ENCODE data around the gene S100A11.
A peak's percentile ranks its signal among the peaks of the same experiment; 100 is the strongest.

S100A11 gene

GRCh38 chr1:152000964-152001630 lies 35.7 kb downstream of the S100A11 start:
- no peak for DNase-seq

- DNase-seq, result no peak
These were observed 38.0 kb downstream of the S100A11 start for GRCh38 chr1:151998611-151999362.

GRCh38 chr1:151997284-151997570 lies 39.6 kb downstream of the S100A11 start:
- DNase-seq, result no peak

GRCh38 chr1:151995774-151996173 lies 41.0 kb downstream of the S100A11 start:
- DNase-seq, result no peak

- no peak for DNase-seq
These were observed 41.8 kb downstream of the S100A11 start for GRCh38 chr1:151994956-151995355.

GRCh38 chr1:151993734-151994496 lies 42.9 kb downstream of the S100A11 start, which contains the start of gene S100A10:
S100A10 (minus strand) TSS chr1:151993859; CDS start chr1:151986230, 7,629 bp downstream.
- peak; percentile 65 for DNase-seq

GRCh38 chr1:151993084-151993733 lies 43.6 kb downstream of the S100A11 start:
- no peak for DNase-seq

- no peak for DNase-seq
These were observed 44.3 kb downstream of the S100A11 start for GRCh38 chr1:151992303-151993083.

GRCh38 chr1:151991663-151992302 lies 45.0 kb downstream of the S100A11 start:
- no peak for DNase-seq

- no peak for DNase-seq
These were observed 46.0 kb downstream of the S100A11 start for GRCh38 chr1:151990856-151991198.

GRCh38 chr1:151990058-151990855 lies 46.5 kb downstream of the S100A11 start:
- no peak for DNase-seq

- DNase-seq, result no peak
These were observed 47.5 kb downstream of the S100A11 start for GRCh38 chr1:151989211-151989862.

GRCh38 chr1:151988405-151988923 lies 48.3 kb downstream of the S100A11 start:
- DNase-seq, result no peak

GRCh38 chr1:151986501-151987190 lies 50.2 kb downstream of the S100A11 start:
- no peak for DNase-seq

GRCh38 chr1:151985768-151986167 lies 51.0 kb downstream of the S100A11 start:
- no peak for DNase-seq

GRCh38 chr1:151985270-151985669 lies 51.5 kb downstream of the S100A11 start:
- DNase-seq, result no peak

- no peak for DNase-seq
These were observed 52.4 kb downstream of the S100A11 start for GRCh38 chr1:151984313-151984956.
